Measurements from ENCODE around the gene METTL26. TPM values are rescaled to one million over a fixed set of nuclear protein-coding genes. Genes with fewer than 3 reads are reported as not detected.

The METTL26 gene
- total RNA-seq, 1 donor from 2014 or later = 46.0 TPM

GRCh38 chr16:660459-661183 is 24.5 kb upstream of the METTL26 start:
- no peaks in the 10 kb centered on the region for H3K36me3 ChIP-seq

GRCh38 chr16:660132-660458 is 24.0 kb upstream of the METTL26 start:
- no peak overlapping the region for H2AFZ ChIP-seq (replicated peaks)
- no peak for DNase-seq (ENCODE audit: low spot score)
- H3K4me1 Mint-ChIP-seq = peaks cover 4% of the 10 kb centered on the region
- H3K79me2 ChIP-seq (ENCODE audit: low read depth) = no peaks in the 10 kb centered on the region
- H3K4me1 ChIP-seq = peaks cover 3% of the 10 kb centered on the region
- H3K27me3 ChIP-seq = no peaks in the 10 kb centered on the region
- peaks cover 2% of the 10 kb centered on the region for H3K27me3 Mint-ChIP-seq (ENCODE audit: insufficient read depth, low read depth)
- peaks cover 2% of the 10 kb centered on the region for H3K36me3 Mint-ChIP-seq
- peaks cover 3% of the 10 kb centered on the region for H3F3A ChIP-seq (ENCODE audit: low read depth)
- no peak overlapping the region for H3K9ac ChIP-seq
- H3K27ac ChIP-seq = no peak overlapping the region
- no peak overlapping the region for H3K27ac Mint-ChIP-seq
- H3K4me2 ChIP-seq = no peak overlapping the region
- TF ChIP-seq EZH2phosphoT487 (IDR thresholded peaks at IDR 0.05) = no peak
- no peak for TF ChIP-seq EZH2 (IDR thresholded peaks at IDR 0.05)
- TF ChIP-seq CTCF (IDR thresholded peaks at IDR 0.05) = no peak
- no peaks in the 10 kb centered on the region for H3K36me3 ChIP-seq
- H3K4me3 ChIP-seq = no peak overlapping the region
- no peaks in the 10 kb centered on the region for H3K9me3 ChIP-seq (ENCODE audit: low read depth)
- no peaks in the 10 kb centered on the region for H3K9me3 Mint-ChIP-seq
- peaks cover 5% of the 10 kb centered on the region for H4K20me1 ChIP-seq (ENCODE audit: low read depth)
- H3K4me3 Mint-ChIP-seq = no peak overlapping the region

More at GRCh38 chr16:660459-661183, 24.5 kb upstream of the METTL26 start:
- peaks cover 3% of the 10 kb centered on the region for H3F3A ChIP-seq (ENCODE audit: low read depth)
- Mint-ChIP-seq H3K27me3 (ENCODE audit: insufficient read depth, low read depth) (peaks cover 2% of the 10 kb centered on the region), H3K9me3 (no peaks in the 10 kb centered on the region), H3K36me3 (peaks cover 2% of the 10 kb centered on the region), H3K27ac (no peak overlapping the region), H3K4me3 (no peak overlapping the region), H3K4me1 (peaks cover 4% of the 10 kb centered on the region)
- no peaks in the 10 kb centered on the region for H3K27me3 ChIP-seq
- TF ChIP-seq CTCF (IDR thresholded peaks at IDR 0.05) (peak; percentile 60), EZH2 (IDR thresholded peaks at IDR 0.05) (no peak)
- peak overlapping the region; percentile 57 for H2AFZ ChIP-seq (replicated peaks)
- peaks cover 3% of the 10 kb centered on the region for H3K4me1 ChIP-seq
- peak overlapping the region; percentile 61 for H3K4me2 ChIP-seq
- H3K9me3 ChIP-seq (ENCODE audit: low read depth) = no peaks in the 10 kb centered on the region
- H3K4me3 ChIP-seq = no peak overlapping the region
- peaks cover 5% of the 10 kb centered on the region for H4K20me1 ChIP-seq (ENCODE audit: low read depth)
- H3K27ac ChIP-seq = no peak overlapping the region
- H3K9ac ChIP-seq = no peak overlapping the region
- peak; percentile 97 for DNase-seq (ENCODE audit: low spot score)
- H3K79me2 ChIP-seq (ENCODE audit: low read depth) = no peaks in the 10 kb centered on the region

- Histone ChIP-seq H3K27ac (no peak overlapping the region), H4K20me1 (ENCODE audit: low read depth) (peaks cover 5% of the 10 kb centered on the region), H3K36me3 (no peaks in the 10 kb centered on the region), H3K27me3 (no peaks in the 10 kb centered on the region), H3K4me1 (peaks cover 3% of the 10 kb centered on the region), H3F3A (ENCODE audit: low read depth) (peaks cover 3% of the 10 kb centered on the region), H3K9ac (no peak overlapping the region), H3K79me2 (ENCODE audit: low read depth) (no peaks in the 10 kb centered on the region), H3K4me2 (no peak overlapping the region), H2AFZ (replicated peaks) (no peak overlapping the region), H3K4me3 (no peak overlapping the region), H3K9me3 (ENCODE audit: low read depth) (no peaks in the 10 kb centered on the region)
- no peak for DNase-seq (ENCODE audit: low spot score)
- H3K27me3 Mint-ChIP-seq (ENCODE audit: insufficient read depth, low read depth) = peaks cover 2% of the 10 kb centered on the region
- no peak overlapping the region for H3K27ac Mint-ChIP-seq
- H3K4me1 Mint-ChIP-seq = peaks cover 4% of the 10 kb centered on the region
- H3K36me3 Mint-ChIP-seq = peaks cover 2% of the 10 kb centered on the region
- no peak overlapping the region for H3K4me3 Mint-ChIP-seq
- no peaks in the 10 kb centered on the region for H3K9me3 Mint-ChIP-seq
- TF ChIP-seq EZH2phosphoT487 (IDR thresholded peaks at IDR 0.05) (no peak), EZH2 (IDR thresholded peaks at IDR 0.05) (no peak), CTCF (IDR thresholded peaks at IDR 0.05) (no peak)
These were observed 23.5 kb upstream of the METTL26 start for GRCh38 chr16:659618-660017.
